Peyer's patch (tissue), 4 donors: ENCODE results near the gene CEBPG.

ENCODE experiments used
- CTCF ChIP-seq, 6 experiments: fragments of 450-650 bp in 4 of 6; fragments of 200-600 bp in 2 of 6; sonication (generic) in 1 of 6; IDR thresholded peaks; one replicate each; pipeline ENCODE4 v1.5.1; 2017 to 2019; ENCODE audit warnings: antibody characterized with exemption in 6 of 6, mild to moderate bottlenecking in 3 of 6, moderate library complexity in 1 of 6
- POLR2A ChIP-seq, 2 donors: fragments of 450-650 bp; IDR thresholded peaks; one replicate each; pipeline ENCODE4 v1.5.1; 2017; ENCODE audit warnings: antibody characterized with exemption in 2 of 2, mild to moderate bottlenecking in 2 of 2, moderate library complexity in 2 of 2

GRCh38 chr19:33350538-33351309 is 22.8 kb upstream of the CEBPG start:
- TF ChIP-seq CTCF (IDR thresholded peaks at IDR 0.05) (no peak), POLR2A (IDR thresholded peaks at IDR 0.05) (no peak)
